Stimulated activated CD4-positive, alpha-beta T cell treated with anti-CD3 and anti-CD28 coated beads, Interleukin-12 subunit alpha, Interleukin-12 subunit beta, amount 100 ng/mL, for 4 hours (primary cell): Measurements from ENCODE around the gene KEL.
"Not testable (repeated sequence)": the region's sequence is repeated elsewhere in the genome, so short reads cannot be mapped to it uniquely, and the experiment has no call there.

Experiments used
- DNase-seq: peaks from one replicate; pipeline ENCODE4 v3.0.0-alpha.2; 2020

Gene KEL, protein sequence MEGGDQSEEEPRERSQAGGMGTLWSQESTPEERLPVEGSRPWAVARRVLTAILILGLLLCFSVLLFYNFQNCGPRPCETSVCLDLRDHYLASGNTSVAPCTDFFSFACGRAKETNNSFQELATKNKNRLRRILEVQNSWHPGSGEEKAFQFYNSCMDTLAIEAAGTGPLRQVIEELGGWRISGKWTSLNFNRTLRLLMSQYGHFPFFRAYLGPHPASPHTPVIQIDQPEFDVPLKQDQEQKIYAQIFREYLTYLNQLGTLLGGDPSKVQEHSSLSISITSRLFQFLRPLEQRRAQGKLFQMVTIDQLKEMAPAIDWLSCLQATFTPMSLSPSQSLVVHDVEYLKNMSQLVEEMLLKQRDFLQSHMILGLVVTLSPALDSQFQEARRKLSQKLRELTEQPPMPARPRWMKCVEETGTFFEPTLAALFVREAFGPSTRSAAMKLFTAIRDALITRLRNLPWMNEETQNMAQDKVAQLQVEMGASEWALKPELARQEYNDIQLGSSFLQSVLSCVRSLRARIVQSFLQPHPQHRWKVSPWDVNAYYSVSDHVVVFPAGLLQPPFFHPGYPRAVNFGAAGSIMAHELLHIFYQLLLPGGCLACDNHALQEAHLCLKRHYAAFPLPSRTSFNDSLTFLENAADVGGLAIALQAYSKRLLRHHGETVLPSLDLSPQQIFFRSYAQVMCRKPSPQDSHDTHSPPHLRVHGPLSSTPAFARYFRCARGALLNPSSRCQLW

GRCh38 chr7:142961973-142962926 is at the start of gene KEL:
KEL (minus strand) TSS chr7:142962363; CDS start chr7:142962206, 157 bp downstream.
- no peak for DNase-seq

- peak; percentile 83 for DNase-seq
These were observed 46.1 kb upstream of the KEL start for GRCh38 chr7:143008007-143008901.

GRCh38 chr7:143005632-143006260 is 43.6 kb upstream of the KEL start:
- DNase-seq = no peak

- DNase-seq = no peak
These were observed 41.4 kb upstream of the KEL start for GRCh38 chr7:143003393-143004051.

DNA sequence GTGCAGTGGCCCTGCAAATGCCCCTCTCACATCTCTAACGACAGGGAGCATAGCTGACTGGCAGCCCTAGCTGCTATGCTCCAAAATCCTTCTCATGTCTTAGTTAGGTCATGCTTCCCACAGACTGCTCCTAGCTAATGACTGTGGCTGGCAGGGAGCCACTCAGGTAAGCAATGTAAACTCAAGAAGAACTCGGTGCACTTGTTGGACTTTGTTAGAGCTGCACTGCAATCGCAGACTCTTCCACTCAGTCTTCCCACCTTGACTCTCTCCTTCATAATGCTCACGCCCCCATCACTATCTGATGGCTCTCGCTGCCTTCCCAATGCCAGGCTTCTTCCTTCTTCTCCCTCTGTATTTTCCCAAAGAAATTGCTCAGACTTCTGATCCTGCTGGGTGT is 40.7 kb upstream of the KEL start:
- DNase-seq = no peak

DNA sequence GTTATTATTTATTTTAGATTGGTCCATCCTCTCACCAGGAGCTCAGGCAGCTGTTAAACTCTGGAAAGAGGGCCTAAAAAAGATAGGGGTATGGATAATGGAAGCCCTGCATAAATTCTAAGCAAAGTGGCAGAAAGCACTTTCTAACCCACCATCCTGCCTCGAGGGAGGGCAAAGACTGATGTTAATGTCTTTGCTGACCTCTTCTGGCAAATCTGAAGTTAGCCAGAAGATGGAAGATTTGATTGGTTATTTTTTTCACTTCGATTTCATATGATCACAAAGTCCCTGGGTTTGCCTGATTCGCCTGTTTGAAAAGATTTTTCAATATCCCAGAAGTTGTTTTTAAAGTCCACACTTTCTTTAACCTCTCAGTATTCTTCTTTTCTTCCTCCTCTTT is 39.9 kb upstream of the KEL start:
- DNase-seq = no peak

GRCh38 chr7:143000648-143001047 is 38.5 kb upstream of the KEL start:
- DNase-seq = no peak

GRCh38 chr7:142999793-143000192 is 37.6 kb upstream of the KEL start:
- no peak for DNase-seq

GRCh38 chr7:142998966-142999365 is 36.8 kb upstream of the KEL start:
- DNase-seq = no peak

DNA sequence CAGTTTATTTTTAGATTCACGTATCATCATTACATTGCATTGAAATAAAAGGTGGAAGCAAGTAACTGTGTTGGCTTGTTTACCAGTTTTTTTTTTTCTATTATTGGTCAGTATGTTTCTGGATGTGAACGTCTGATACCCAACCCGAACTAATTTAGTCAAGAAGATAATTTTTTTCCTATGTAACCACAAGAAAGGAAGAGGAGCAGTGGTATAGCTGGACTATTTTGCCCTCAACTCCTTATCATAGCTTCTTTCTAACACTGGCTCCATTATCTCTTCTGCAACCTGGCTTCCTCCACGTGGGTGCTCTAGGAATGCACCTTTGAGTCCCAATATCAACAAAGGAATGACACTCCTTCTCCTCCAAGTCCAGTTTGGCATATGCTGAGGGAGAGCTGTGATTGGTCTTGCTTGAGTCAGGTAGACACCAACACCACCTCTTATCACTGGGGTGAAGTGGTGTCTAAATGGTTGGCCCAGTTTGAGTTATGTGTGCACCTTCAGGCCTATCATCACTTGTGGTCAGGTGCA is 35.4 kb upstream of the KEL start:
- no peak for DNase-seq

DNA sequence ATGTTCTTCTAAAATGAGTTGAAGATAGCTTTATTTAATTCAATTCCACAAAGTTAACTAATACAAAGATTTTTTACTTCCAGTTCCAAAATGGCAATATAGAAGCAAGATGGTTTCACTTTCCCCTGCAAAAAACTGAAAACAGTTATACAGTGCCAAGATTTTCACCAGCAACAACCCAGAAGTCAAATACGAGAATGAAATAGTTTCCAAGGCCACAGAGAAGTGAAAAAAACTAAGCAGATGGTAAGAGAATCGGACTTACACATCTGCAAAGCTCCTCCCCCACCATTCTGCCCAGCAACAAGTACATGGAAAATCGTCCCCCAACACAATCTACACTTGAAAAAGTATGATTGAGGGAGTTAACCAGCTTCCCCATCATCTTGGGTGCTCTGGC is 30.3 kb upstream of the KEL start:
- no peak for DNase-seq

GRCh38 chr7:142984297-142984696 is 22.1 kb upstream of the KEL start:
- no peak for DNase-seq

GRCh38 chr7:142983825-142984224 is 21.7 kb upstream of the KEL start:
- DNase-seq = no peak

GRCh38 chr7:142978402-142978801 is 16.2 kb upstream of the KEL start:
- not testable (repeated sequence) for DNase-seq

DNA sequence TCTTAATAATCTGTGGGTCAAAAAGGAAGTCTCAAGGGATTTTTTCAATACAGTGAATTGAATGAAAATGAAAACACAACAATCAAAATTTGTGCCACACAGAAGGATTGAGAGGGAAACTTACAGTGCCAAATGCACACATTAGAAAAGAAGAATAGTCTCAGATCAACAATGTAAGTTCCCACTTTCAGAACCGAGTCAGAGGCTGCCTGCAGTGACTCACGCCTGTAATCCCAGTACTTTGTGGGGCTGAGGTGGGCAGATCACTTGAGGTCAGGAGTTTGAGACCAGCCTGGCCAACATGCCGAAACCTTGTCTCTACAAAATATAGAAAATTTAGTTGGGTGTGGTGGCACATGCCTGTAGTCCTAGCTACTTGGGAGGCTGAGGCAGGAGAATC is 12.5 kb upstream of the KEL start:
- DNase-seq = no peak

DNA sequence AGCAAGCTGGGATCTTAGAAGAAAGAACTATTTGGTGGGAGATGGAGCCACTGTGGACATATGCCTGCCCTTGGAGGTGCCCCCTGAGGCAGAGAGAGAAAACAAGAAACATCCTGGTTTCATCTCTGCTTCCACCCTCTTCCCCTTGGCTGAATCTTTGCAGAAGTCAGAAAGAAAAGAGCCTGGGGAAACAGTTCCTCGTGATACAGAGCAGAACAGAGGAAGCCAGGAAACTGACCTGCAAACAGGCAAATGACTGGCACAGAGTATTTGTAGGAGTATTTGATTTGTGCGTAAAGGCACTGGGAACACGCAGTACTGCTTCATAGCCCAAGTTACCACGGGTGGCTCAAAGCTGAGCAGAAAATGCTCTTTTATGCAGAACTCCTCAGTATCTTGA is 7.0 kb upstream of the KEL start:
- no peak for DNase-seq

DNA sequence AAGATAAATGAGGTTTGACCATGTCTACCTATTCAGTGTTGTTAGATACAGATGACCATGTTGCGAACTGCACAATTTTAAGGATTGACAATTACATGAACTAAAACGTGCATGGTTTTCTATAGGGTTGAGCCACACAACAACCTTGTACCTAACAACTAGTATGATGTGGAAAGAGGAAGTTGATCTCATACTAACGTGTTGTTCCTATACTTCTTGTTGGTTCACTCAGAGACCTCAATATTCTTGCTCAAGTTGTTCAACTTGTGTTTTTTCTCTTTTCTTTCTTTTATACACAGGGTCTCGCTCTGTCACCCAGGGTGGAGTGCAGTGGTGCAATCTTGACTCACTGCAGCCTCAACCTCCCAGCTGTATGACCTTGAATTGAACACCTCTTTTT is 6.1 kb upstream of the KEL start:
- no peak for DNase-seq

DNA sequence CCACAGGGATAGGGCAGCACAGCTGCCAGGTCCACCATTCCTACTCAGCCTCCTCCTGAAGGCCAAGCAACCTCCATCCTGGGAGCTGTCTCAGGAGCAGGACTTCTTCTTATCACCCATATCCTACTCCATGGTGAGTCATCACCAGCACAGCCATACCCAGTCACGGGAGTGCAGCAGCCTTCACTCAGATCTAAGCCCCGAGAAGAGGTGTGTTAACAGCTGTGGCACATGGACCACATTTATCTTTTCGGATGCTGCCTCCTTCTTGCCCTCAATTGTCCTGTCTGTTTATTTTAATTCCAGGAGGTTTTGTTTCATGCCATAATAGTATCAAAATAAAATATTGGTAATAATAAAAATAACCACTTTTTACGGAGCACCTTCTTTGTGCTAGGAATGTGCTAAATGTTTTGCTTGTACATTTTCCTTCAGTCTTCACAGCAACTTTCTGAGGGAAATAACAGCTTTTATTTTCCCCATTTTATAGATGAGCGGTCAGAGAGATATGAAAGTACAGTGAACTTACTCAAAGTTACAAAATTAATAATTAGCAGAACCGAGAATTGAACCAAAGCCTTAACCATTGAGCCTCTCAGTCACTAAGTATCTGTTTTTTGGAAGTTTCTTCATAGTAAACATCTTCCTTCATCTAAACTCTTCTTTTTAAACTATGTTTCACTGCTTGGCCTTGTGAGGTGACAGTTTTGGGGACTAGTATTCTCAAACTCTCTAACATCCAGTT is 2.5 kb upstream of the KEL start:
- no peak for DNase-seq

GRCh38 chr7:142963993-142964392 is 1.8 kb upstream of the KEL start:
- no peak for DNase-seq

GRCh38 chr7:142962991-142963390 is 828 bp upstream of the KEL start:
- DNase-seq = no peak
